RWPE2 (cell line): ENCODE results near the gene ZBTB25.

Source experiments
- ATAC-seq: fragments of 200-7000 bp; cut with Tn5 transposase; 3 replicates; pipeline ENCODE4 v1.9.1; 2021; ENCODE audit warnings: low read depth
- DNase-seq: peaks from one replicate; pipeline ENCODE4 v3.0.0-alpha.2; 2020; ENCODE audit warnings: low spot score
- H3K27ac ChIP-seq: fragments of 450-650 bp; 2 replicates; pipeline ENCODE4 v1.5.1; 2017; ENCODE audit warnings: mild to moderate bottlenecking; ENCODE audit not compliant: poor library complexity, severe bottlenecking
- H3K27me3 ChIP-seq: fragments of 250-450 bp; sonication (Bioruptor Pico); 2 replicates; pipeline ENCODE4 v1.5.1; 2021; ENCODE audit warnings: mild to moderate bottlenecking, moderate library complexity; ENCODE audit not compliant: insufficient read depth, poor library complexity, severe bottlenecking
- H3K36me3 ChIP-seq: fragments of 250-450 bp; sonication (Bioruptor Pico); 2 replicates; pipeline ENCODE4 v1.5.1; 2020; ENCODE audit warnings: low read depth, mild to moderate bottlenecking, moderate library complexity
- H3K4me1 ChIP-seq: fragments of 250-450 bp; sonication (Bioruptor Pico); 2 replicates; pipeline ENCODE4 v1.5.1; 2021; ENCODE audit warnings: mild to moderate bottlenecking, moderate library complexity; ENCODE audit not compliant: insufficient read depth, poor library complexity, severe bottlenecking
- H3K4me3 ChIP-seq: fragments of 250-450 bp; sonication (Bioruptor Pico); 2 replicates; pipeline ENCODE4 v1.5.1; 2021; ENCODE audit warnings: mild to moderate bottlenecking, moderate library complexity; ENCODE audit not compliant: severe bottlenecking
- H3K9me3 ChIP-seq: fragments of 250-450 bp; sonication (Bioruptor Pico); 2 replicates; pipeline ENCODE4 v1.5.1; 2021; ENCODE audit warnings: mild to moderate bottlenecking, moderate library complexity; ENCODE audit not compliant: severe bottlenecking
- TF ChIP-seq, protein P1 (sequence below): fragments of 450-650 bp; IDR thresholded peaks from one replicate; pipeline ENCODE4 v1.5.1; 2017; ENCODE audit warnings: mild to moderate bottlenecking, moderate library complexity; ENCODE audit not compliant: poor library complexity, severe bottlenecking

ZBTB25 gene

GRCh38 chr14:64540208-64541202 lies 36.9 kb upstream of the ZBTB25 start, which contains the start of gene HSPA2:
Gene HSPA2 (plus strand): TSS chr14:64540741. CDS start chr14:64540850, 109 bp downstream.
- H3K27ac ChIP-seq = peak within 1 kb of the TSS; percentile 77
- TF ChIP-seq, protein P1, sequence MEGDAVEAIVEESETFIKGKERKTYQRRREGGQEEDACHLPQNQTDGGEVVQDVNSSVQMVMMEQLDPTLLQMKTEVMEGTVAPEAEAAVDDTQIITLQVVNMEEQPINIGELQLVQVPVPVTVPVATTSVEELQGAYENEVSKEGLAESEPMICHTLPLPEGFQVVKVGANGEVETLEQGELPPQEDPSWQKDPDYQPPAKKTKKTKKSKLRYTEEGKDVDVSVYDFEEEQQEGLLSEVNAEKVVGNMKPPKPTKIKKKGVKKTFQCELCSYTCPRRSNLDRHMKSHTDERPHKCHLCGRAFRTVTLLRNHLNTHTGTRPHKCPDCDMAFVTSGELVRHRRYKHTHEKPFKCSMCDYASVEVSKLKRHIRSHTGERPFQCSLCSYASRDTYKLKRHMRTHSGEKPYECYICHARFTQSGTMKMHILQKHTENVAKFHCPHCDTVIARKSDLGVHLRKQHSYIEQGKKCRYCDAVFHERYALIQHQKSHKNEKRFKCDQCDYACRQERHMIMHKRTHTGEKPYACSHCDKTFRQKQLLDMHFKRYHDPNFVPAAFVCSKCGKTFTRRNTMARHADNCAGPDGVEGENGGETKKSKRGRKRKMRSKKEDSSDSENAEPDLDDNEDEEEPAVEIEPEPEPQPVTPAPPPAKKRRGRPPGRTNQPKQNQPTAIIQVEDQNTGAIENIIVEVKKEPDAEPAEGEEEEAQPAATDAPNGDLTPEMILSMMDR = peak; percentile 99
- no peaks in the 10 kb centered on the region for H3K9me3 ChIP-seq
- ATAC-seq (peak; percentile 96), DNase-seq (peak; percentile 100)
- H3K4me1 ChIP-seq = no peaks in the 10 kb centered on the region
- peak within 1 kb of the TSS; percentile 36 for H3K4me3 ChIP-seq
- H3K36me3 ChIP-seq = no peaks in the 10 kb centered on the region
- H3K27me3 ChIP-seq = no peaks in the 10 kb centered on the region

- no peak overlapping the region for H3K27ac ChIP-seq
Observed at GRCh38 chr14:64536488-64537245, 33.0 kb upstream of the ZBTB25 start.

GRCh38 chr14:64531567-64531966 lies 27.9 kb upstream of the ZBTB25 start:
- TF ChIP-seq, protein P1 = no peak
- DNase-seq (no peak), ATAC-seq (no peak)

More at GRCh38 chr14:64536488-64537245, 33.0 kb upstream of the ZBTB25 start:
- Histone ChIP-seq H3K9me3 (no peaks in the 10 kb centered on the region), H3K4me3 (no peak overlapping the region), H3K36me3 (no peaks in the 10 kb centered on the region), H3K4me1 (no peaks in the 10 kb centered on the region), H3K27me3 (no peaks in the 10 kb centered on the region)
- TF ChIP-seq, protein P1 = no peak
- no peak for DNase-seq
- no peak for ATAC-seq

GRCh38 chr14:64525354-64525753 lies 21.7 kb upstream of the ZBTB25 start:
- peaks cover 3% of the 10 kb centered on the region for H3K4me1 ChIP-seq
- no peaks in the 10 kb centered on the region for H3K9me3 ChIP-seq
- no peaks in the 10 kb centered on the region for H3K27me3 ChIP-seq
- TF ChIP-seq, protein P1 = no peak
- DNase-seq = no peak
- H3K27ac ChIP-seq = no peak overlapping the region
- H3K4me3 ChIP-seq = no peak overlapping the region
- H3K36me3 ChIP-seq = peaks cover 42% of the 10 kb centered on the region
- no peak for ATAC-seq

More at GRCh38 chr14:64531567-64531966, 27.9 kb upstream of the ZBTB25 start:
- Histone ChIP-seq H3K36me3 (no peaks in the 10 kb centered on the region), H3K27ac (no peak overlapping the region), H3K9me3 (no peaks in the 10 kb centered on the region), H3K4me1 (peaks cover 4% of the 10 kb centered on the region), H3K27me3 (no peaks in the 10 kb centered on the region), H3K4me3 (no peak overlapping the region)
